Loucy (cell line): ENCODE data around the gene FGF19.

Source experiments
- CTCF ChIP-seq: fragments of 200-600 bp; sonication (generic); conservative IDR thresholded peaks from 2 replicates; pipeline ENCODE4 v1.5.1; 2014; ENCODE audit warnings: mild to moderate bottlenecking, antibody characterized with exemption, low read length
- EZH2phosphoT487 ChIP-seq: fragments of 200-600 bp; IDR thresholded peaks from 2 replicates; pipeline ENCODE4 v1.6.1; 2018; ENCODE audit warnings: antibody characterized with exemption, mild to moderate bottlenecking, moderate library complexity, borderline replicate concordance

GRCh38 chr11:69752890-69753289, 49.1 kb upstream of the FGF19 start:
- TF ChIP-seq CTCF (no peak), EZH2phosphoT487 (no peak)
